ENCODE measurements around the gene ALS2CL. TPM values are rescaled to one million over a fixed set of nuclear protein-coding genes. Genes with fewer than 3 reads are reported as not detected.

Gene ALS2CL
- total and polyA plus RNA-seq, 2 experiments from 2014 or later = 3.4 to 11.8 TPM

- Histone ChIP-seq H3K9me2 (ENCODE audit: insufficient read depth) (no peaks in the 10 kb centered on the region), H3K4me2 (no peak overlapping the region), H3K4me3 (no peak overlapping the region), H3K36me3 (ENCODE audit: insufficient read depth) (no peaks in the 10 kb centered on the region), H3K27me3 (ENCODE audit: insufficient read depth) (no peaks in the 10 kb centered on the region), H3F3A (replicated peaks; ENCODE audit: low read depth) (no peaks in the 10 kb centered on the region), H3K27ac (ENCODE audit: low read depth) (no peak overlapping the region), H2AFZ (no peak overlapping the region), H3K79me2 (replicated peaks; ENCODE audit: insufficient read depth) (no peaks in the 10 kb centered on the region), H4K20me1 (replicated peaks; ENCODE audit: insufficient read depth) (no peaks in the 10 kb centered on the region), H3K4me1 (ENCODE audit: insufficient read depth) (no peaks in the 10 kb centered on the region; the same call in 1 of the 2 replicates)
- TF ChIP-seq ZNF114 (CRISPR knock-in tag; IDR thresholded peaks at IDR 0.05) = no peak
- TF ChIP-seq, protein P1, sequence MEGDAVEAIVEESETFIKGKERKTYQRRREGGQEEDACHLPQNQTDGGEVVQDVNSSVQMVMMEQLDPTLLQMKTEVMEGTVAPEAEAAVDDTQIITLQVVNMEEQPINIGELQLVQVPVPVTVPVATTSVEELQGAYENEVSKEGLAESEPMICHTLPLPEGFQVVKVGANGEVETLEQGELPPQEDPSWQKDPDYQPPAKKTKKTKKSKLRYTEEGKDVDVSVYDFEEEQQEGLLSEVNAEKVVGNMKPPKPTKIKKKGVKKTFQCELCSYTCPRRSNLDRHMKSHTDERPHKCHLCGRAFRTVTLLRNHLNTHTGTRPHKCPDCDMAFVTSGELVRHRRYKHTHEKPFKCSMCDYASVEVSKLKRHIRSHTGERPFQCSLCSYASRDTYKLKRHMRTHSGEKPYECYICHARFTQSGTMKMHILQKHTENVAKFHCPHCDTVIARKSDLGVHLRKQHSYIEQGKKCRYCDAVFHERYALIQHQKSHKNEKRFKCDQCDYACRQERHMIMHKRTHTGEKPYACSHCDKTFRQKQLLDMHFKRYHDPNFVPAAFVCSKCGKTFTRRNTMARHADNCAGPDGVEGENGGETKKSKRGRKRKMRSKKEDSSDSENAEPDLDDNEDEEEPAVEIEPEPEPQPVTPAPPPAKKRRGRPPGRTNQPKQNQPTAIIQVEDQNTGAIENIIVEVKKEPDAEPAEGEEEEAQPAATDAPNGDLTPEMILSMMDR (conservative IDR thresholded peaks at IDR 0.05; ENCODE audit: low read depth in 2 of 2) = no peak
- no peak for TF ChIP-seq EZH2phosphoT487 (IDR thresholded peaks at IDR 0.05; ENCODE audit: unreplicated experiment)
- no peak for TF ChIP-seq REST (IDR thresholded peaks at IDR 0.05; ENCODE audit: unreplicated experiment)
- TF ChIP-seq CREB1 (CRISPR knock-in tag; IDR thresholded peaks at IDR 0.05; ENCODE audit: low read depth) = no peak
- no peak for TF ChIP-seq JUNB (IDR thresholded peaks at IDR 0.05; ENCODE audit: unreplicated experiment)
- no peak for TF ChIP-seq EZH2 (IDR thresholded peaks at IDR 0.05; ENCODE audit: low read depth, unreplicated experiment)
- no peak for TF ChIP-seq NANOG (IDR thresholded peaks at IDR 0.05; ENCODE audit: borderline replicate concordance)
- no peak for TF ChIP-seq ZNF331 (CRISPR knock-in tag; IDR thresholded peaks at IDR 0.05; ENCODE audit: low read depth)
- no peak for TF ChIP-seq ZNF462 (CRISPR knock-in tag; IDR thresholded peaks at IDR 0.05)
- no peak for TF ChIP-seq STAT1 (IDR thresholded peaks at IDR 0.05; ENCODE audit: unreplicated experiment)
- DNase-seq (ENCODE audit: low spot score) = no peak
- no peak overlapping the region for H3K4me3 Mint-ChIP-seq
- no peaks in the 10 kb centered on the region for H3K36me3 Mint-ChIP-seq (ENCODE audit: low read depth)
- peaks cover 8% of the 10 kb centered on the region for H3K27me3 Mint-ChIP-seq (ENCODE audit: insufficient read depth, low read depth, poor library complexity)
- H3K4me1 Mint-ChIP-seq = peaks cover 10% of the 10 kb centered on the region; the same call in 2 of the 3 replicates
- H3K9me3 Mint-ChIP-seq = no peaks in the 10 kb centered on the region
- no peak overlapping the region for H3K27ac Mint-ChIP-seq
- no peak for ATAC-seq
Observed at GRCh38 chr3:46710229-46710628, 16.8 kb upstream of the ALS2CL start.

All from GM23338 (cell line).